GM18517 (cell line): ENCODE data around the gene NAT10.
"Not testable (repeated sequence)": the region's sequence is repeated elsewhere in the genome, so short reads cannot be mapped to it uniquely, and the experiment has no call there.

Source experiments
- ATAC-seq: cut with Tn5 transposase; IDR thresholded peaks from one replicate; pipeline ENCODE4 v1.9.1; 2021; ENCODE audit warnings: mild to moderate bottlenecking, moderate library complexity; ENCODE audit not compliant: unreplicated experiment

The NAT10 gene

DNA sequence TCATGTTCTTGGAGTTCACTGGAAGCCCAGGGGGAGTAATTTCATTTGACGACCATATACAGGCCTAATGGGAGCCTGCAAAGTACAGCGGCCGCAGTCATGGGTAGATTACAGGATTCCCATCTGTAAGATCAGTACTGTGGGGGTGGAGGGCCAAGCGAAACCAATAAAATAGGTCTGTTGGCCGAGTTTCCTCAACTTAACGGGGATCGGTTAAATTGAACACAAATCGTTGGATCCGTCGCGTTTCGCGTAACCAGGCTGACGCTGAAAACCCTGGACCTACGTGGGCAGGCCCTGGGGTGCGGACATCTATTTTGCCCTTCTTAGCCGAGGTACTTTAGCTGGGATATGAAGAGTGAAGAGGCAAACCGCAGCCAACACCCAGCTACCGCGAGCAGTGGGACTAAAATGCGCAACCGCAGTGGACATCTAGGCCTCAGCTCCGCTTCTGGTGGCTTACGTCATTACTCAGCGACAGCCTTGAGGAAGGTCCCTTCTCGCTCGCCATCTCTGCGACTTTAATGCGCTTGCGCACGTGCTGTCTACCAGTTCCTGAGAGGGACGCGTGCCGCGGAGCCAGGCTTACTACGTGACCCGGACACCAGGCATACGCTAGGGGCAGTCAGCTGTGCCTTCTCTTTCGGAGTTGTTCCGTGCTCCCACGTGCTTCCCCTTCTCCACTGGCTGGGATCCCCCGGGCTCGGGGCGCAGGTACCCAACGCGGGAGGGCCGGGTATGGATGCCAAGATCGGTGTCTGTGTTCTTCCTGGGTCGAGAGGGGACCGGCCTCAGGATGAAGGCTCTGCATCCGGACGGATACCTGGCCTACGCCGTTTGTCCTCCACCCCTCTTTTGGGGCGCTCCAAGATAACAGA, at the start of gene NAT10:
TSS of gene NAT10 (plus strand) at position 551 of the 878 bp plus-strand sequence. CDS start 2,597 bp downstream, outside the sequence.
- ATAC-seq = peak; percentile 91

GRCh38 chr11:34056672-34057071, 48.8 kb upstream of the NAT10 start:
- no peak for ATAC-seq

- no peak for ATAC-seq
Measured at GRCh38 chr11:34063061-34063795, 42.2 kb upstream of the NAT10 start.

- ATAC-seq = no peak
Measured at GRCh38 chr11:34064291-34064690, 41.1 kb upstream of the NAT10 start.

DNA sequence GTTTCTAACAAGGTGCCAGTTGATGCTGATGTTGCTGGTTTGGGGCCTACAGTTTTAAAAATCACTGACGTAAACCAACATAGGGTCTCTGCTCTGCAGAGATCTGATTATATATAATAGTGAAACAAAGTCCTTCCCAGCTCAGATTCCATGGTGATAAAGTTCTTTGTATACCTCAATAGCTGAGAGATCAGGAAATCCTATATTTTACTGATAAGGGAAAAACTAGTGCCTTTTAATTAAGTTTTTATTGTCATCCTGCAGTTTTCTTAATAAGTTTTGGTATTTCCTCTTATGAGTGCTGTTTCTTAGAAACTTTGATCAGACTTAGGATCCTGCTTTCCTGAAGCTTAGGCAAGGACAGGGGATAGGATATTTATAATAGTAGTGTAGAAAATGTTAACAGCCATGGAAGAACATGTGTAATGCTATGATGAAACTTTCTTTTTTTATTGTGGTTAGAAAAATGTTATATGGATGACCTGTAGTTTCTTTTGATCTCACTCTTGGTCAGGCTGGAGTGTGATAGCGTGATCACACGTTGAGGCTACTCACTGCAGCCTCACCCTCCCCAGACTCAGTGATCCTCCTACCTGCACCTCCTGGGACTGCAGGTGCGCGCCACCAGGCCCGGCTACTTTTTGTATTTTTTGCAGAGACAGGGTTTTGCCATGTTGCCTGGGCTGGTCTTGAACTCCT, 39.8 kb upstream of the NAT10 start:
- ATAC-seq = no peak

DNA sequence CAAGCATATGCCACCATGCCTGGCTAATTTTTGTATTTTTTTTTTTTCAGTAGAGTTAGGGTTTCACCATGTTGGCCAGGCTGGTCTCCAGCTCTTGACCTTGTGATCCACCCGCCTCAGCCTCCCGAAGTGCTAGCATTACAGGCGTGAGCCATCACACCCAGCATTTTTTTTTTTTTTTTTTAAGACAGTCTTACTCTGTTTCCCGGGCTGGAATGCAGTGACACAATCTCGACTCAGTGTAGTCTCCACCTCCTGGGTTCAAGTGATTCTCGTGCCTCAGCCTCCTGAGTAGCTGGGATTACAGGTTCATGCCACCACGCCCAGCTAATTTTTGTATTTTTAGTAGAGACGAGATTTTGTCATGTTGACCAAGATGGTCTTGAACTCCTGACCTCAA, 38.7 kb upstream of the NAT10 start:
- not testable (repeated sequence) for ATAC-seq

DNA sequence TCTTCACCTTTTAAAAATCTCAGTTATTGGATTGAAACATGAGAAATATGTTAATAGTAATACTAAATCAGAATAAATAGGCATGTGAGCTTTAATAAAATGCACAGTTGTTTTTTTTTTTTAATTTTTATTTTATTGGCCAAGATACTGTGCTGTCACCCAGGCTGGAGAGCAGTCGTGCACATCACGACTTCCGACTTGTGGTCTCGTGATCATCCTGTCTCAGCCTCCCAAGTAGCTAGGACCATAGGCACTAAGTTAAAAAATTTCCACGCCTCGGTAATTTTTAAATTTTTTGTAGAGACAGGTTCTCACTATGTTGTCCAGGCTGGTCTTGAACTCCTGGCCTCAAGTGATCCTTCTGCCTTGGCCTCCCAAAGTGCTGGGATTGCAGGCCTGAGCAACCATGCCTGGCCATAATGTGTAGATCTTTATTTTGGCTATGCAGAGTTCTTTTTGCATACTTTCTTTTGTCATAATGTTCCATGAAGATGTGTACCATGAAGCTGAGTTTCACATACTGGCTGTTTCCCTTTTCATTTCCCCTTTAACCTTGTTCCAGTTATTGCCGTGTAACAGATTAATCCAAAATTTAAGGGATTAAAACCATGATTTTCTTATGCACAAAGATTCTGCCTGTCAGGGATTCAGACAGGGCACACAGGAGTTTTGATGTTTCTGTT, 37.9 kb upstream of the NAT10 start:
- no peak for ATAC-seq

DNA sequence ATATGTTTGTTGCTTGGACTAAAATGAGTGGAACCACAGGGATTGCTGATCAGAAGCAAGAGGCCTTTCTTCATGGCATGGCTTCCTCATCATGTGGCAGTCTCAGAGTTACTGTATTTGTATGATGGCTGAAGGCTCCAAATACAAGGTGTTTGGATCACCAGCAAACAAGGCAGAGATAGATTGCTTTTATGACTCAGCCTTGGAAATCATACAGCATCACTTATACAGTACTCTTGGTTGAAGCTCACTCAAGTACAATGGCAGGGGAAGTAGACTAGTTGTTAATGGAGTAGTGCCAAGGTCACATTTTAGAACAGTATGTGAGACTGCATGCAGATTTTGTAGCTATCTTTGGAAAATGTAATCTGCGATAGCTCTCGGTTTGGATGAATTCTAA, 37.3 kb upstream of the NAT10 start:
- ATAC-seq = no peak

- ATAC-seq = not testable (repeated sequence)
Measured at GRCh38 chr11:34071306-34071705, 34.1 kb upstream of the NAT10 start.

DNA sequence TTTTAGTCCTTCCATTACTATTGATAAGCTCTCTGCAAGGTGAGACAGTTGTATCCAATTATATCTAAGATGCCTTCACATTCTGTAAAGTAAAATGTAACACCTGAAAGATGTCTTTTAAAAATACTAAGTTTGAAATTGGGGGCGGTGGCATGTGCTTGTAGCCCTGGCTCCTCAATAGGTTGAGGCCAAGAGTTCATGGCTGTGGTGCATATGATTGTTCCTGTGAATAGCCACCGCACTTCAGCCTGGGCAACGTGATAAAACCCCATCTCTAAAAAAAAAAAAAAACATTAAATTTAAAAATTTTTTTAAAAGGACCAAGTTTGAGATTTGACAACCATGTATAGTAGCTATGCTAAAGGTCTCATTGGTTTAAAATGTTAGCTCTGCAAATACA, 33.4 kb upstream of the NAT10 start:
- ATAC-seq = no peak

GRCh38 chr11:34072832-34073231, 32.6 kb upstream of the NAT10 start:
- no peak for ATAC-seq

DNA sequence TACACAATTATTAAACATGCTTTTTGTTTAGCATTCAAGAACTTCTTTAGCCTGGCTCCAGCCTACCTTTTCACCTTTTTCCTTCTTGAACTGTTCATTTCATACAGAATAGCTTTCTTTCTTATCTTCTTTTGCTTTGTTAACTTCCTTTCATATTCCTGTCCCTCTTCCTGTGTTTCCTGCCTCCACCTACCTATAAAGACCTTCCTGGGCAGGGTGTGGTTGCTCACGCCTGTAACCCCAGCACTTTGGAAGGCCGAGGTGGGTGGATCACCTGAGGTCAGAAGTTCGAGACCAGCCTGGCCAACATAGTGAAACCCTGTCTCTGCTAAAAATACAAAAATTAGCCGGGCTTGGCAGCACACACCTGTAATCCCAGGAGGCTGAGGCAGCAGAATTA, 31.0 kb upstream of the NAT10 start:
- no peak for ATAC-seq

GRCh38 chr11:34075178-34075820, 30.1 kb upstream of the NAT10 start:
- ATAC-seq = no peak

DNA sequence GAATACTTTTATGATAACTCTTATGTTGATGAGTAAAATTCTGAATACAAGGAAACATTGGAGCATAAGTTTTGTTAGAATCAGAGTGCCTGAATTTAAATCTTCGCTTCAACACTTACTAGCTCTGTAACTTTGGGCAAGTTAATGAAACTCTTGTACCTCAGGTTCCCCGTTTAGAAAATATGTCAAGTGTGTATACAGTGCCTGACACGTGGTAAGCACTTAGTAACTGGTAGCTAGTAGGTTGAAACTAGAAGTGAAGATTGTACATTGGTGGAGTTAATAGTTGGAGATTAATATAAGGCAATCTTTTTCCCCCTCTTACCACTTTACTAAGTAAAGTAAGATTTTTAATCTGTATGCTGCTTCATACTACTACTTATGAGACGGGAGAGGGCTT, 24.8 kb upstream of the NAT10 start:
- ATAC-seq = no peak

GRCh38 chr11:34084637-34085036, 20.8 kb upstream of the NAT10 start:
- no peak for ATAC-seq

DNA sequence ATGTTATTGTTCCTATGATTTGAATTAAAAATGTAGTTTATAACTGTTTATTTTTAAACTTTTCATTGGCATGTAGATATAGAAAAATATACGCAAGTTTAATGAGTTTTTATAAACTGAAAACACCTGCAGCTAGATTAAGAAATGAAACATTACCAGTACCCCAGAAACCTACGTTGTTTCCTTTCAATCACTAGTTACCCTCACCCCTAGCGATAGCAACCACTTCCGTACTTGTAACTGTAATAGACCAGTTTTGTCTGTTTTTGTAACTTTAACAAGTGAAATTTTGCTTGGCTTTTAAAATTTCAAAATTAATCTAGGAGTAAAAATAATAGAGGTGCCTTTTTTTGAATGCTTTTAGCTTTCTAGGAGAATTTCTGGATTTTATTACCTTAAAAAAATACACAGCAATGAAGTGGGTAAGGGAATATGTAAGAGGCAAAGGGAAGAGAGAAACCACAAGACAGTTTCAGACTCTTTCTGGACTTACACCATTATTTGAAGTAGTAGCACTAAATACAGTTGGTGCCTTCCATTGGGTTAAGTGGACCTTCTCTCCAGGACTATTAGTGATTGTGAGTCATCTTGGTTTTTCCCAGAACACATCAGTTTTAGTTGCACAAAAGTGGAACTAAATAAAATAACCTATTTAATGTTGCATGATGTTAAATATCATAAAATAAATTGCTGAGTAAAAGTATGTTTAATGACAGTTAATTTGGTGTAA, 18.7 kb upstream of the NAT10 start:
- ATAC-seq = no peak

GRCh38 chr11:34091825-34092224, 13.6 kb upstream of the NAT10 start:
- no peak for ATAC-seq

DNA sequence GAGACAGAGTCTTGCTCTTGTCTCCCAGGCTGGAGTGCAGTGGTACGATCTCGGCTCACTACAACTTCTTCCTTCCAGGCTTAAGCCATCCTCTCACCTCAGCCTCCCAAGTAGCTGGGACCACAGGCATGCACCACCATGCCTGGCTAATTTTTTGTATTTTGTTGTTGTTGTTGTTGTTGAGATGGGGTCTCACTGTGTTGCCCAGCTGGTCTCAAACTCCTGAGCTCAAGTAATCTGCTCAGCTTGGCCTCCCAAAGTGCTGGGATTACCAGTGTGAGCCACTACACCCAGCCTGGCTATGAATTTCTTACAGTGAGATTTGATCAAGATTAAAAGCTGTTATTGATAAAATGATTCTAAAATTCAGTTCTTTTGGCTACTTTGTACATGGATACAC, 10.5 kb upstream of the NAT10 start:
- not testable (repeated sequence) for ATAC-seq

DNA sequence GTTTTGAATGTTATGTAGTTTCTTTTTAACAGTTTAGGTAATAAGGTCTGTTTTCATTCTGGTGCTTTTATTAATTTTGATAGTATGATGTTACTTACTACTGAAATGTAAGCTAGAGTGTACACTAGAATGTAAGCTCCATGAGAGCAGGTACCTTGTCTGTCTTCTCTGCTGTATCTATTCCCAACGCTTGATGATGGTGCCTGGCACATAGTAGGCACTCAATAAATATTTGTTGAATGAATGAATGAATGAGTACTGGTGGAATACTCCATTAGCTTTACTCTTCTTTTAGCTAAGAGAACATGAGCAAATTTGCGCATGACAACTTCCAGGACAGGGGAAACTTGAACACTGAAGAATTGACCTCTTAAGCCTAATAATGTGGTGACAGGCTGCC, 6.6 kb upstream of the NAT10 start:
- ATAC-seq = no peak

DNA sequence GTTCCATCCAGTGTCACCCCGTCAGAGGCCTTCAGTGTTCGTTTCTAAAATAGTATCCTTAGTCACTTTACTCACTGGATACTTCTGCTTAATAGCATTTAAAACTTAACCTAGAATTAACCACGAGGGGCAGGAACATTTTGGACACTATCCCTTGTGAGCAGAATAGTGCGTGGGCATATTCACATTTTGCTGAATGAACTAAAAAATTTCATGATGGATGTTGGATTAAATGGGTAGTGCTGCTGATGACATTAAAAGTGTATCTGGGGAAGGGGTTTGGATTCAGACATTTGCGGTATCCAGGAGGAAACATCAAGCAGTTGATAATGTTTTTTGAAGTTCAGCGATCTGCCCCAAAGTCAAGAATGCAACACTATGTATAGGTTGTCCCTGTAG, 750 bp upstream of the NAT10 start:
- ATAC-seq = no peak
